Activated CD8-positive, alpha-beta memory T cell treated with anti-CD3 and anti-CD28 coated beads for 36 hours (primary cell): ENCODE measurements around the gene WDR37. TPM values are rescaled to one million over a fixed set of nuclear protein-coding genes. Genes with fewer than 3 reads are reported as not detected.
"Not testable (repeated sequence)": the region's sequence is repeated elsewhere in the genome, so short reads cannot be mapped to it uniquely, and the experiment has no call there.

ENCODE experiments used
- CTCF ChIA-PET: fragments of 350-600 bp; sonication (Branson Sonifier 250); formaldehyde crosslinking; loops from one replicate; lab custom pipeline; 2021; ENCODE audit warnings: antibody characterized with exemption; lab: Charles Lee
- POLR2A ChIA-PET: fragments of 350-600 bp; sonication (Branson Sonifier 250); formaldehyde crosslinking; loops from one replicate; lab custom pipeline; 2021; ENCODE audit warnings: antibody characterized with exemption; lab: Charles Lee
- total RNA-seq, 2 experiments: library from RNA; stranded (reverse); gene quantifications; one replicate each; pipeline ENCODE4 v1.2.3, GENCODE V29; 2021

Gene WDR37
- total RNA-seq, 2 experiments from 2014 or later, result 13.5 to 16.7 TPM

GRCh38 chr10:1156921-1157614 is 100.9 kb downstream of the WDR37 start:
- POLR2A ChIA-PET, result no interaction called here
- CTCF ChIA-PET, result no interaction called here

DNA sequence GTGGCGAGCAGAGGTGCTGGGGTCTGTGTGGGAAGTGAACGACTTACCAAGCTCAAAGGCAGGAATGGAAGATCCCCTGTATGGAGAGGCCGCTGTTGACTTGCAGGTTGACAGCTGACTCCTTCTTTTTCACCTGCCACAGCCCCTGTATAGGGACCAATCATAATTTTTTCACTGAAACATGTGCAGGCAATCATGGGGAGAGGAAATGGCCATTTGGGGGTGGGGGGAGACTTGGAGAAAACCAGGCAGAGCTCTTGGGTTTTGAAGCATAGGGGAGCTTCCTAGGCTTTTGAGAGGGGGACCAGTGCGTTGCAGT is 101.4 kb downstream of the WDR37 start:
- POLR2A ChIA-PET, result no interaction called here
- CTCF ChIA-PET, result no interaction called here

- ChIA-PET CTCF (no interaction called here), POLR2A (no interaction called here)
Observed at GRCh38 chr10:1158066-1158465, 101.9 kb downstream of the WDR37 start.

- CTCF ChIA-PET, POLR2A ChIA-PET: not testable (repeated sequence)
Observed at GRCh38 chr10:1158536-1158935, 102.4 kb downstream of the WDR37 start.

DNA sequence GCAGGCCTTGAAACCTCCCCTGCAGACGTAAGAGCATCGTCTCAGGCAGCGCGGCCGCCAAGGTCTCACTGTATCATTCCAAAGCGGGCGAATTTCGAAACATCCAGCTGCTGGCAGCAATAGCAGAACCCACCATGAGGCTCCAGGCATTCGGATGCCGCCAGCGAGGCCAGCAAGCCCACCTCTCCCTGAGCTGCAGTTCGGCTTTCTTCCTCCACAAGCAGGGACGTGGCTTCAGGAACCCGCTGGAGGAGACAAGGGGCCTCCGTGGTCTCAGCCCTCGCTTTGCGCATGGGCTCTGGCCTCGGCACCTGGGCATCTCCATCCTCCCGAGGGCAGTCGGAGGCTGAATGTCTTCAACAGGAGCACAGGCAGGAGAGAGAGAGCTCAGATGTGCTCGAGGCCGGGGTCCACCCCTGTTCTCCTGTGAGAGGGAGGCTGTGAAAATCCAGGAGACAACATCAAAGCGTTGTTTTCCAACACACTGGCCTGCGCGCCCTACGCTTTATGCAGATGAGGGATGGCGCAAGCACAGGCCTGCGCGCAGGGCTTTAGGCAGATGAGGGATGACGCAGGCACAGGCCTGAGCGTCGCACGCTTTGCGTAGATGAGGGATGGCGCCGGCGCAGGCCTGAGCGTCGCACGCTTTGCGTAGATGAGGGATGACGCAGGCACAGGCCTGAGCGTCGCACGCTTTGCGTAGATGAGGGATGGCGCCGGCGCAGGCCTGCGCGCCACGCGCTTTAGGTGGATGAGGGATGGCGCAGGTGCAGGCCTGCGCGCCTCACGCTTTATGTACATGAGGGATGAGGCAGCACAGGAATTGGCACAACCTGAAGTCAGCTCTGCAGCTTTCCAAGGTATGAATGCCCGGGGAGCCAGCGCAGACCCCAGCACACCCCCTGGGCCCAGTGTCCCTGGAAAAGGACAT is 103.2 kb downstream of the WDR37 start:
- POLR2A ChIA-PET, result no interaction called here
- CTCF ChIA-PET, result no interaction called here

DNA sequence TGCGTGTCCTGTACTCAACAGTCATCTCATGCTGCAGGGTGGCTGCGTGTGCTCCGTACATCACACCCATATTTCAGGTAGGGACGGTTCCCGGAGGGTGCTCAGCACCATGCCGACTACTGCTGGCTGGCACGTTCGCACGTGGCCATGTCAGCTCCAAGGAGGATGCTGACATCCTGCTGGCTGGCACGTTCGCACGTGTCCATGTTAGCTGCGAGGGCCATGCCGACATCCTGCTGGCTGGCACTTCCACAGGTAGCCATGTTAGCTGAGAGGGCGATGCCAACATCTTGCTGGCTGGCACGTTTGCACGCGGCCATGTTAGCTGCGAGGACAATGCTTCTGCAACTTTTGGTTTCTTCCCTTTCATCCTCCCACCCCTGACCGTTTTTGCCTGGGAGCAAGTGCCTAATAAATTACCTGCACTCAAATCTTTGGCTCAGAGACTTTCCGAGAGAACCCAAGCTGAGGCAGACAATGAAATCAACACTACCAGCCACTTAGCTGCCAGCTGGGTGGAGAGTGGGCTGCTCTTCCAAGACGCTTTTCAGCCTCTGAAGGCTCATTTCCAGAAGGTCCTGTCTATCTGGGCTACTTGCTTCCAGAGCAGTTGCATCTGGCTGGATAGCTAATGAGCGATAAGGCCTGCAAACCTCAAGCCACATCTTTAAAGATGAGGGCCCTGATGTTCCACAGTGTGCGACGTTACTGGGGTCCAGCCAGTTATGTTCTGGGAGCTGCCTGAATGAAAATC is 104.6 kb downstream of the WDR37 start:
- CTCF ChIA-PET, result no interaction called here
- POLR2A ChIA-PET, result no interaction called here

DNA sequence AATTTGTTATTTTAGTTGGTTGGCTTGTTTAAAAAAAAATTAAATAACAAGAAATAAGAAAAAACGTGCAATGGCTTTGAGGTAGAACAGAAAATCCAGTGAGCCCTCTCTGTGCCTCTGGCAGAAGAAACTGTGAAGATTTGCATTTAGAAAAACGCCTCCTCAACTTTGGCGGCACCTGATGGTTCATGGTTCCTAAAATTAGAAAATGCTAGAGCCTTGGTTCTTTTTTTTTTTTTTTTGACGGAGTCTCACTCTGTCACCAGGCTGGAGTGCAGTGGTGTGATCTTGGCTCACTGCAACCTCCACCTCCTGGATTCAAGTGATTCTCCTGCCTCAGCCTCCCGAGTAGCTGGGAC is 105.1 kb downstream of the WDR37 start:
- CTCF ChIA-PET, result not testable (repeated sequence)

DNA sequence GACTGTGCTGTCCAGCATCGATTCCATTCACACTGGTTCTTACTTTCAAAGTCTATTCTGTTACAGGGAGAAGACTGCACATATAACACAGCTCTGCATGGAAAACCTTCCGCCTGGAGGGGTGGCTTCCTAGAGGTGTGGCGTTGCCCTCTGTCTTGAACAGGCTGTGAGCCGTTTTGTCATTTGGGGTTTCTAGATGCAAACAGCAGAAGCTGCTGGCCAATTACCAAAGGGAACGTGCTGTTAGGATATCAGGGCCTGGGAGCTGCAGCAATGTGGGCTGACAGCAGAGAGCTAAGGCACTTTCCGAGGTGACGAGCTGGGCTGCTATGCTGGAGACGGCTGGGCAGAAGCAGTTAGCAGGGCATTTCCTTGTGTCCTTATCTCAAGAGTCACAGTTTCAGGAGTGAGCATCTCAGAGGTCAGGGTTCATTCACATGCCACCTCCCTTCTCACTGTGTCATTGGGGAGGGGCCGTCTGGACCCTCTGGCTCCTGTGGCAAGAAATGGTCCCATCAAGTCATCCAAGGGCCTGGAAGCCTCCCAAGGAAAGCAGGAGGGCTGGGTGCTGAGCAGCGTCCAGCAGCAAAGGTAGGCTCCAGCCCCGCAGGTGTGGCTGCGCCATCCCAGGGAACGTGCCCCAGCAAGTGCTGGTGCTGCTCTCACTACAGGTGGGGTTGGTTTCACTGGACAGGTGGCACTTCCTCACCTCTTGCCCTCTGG is 106.5 kb downstream of the WDR37 start:
- POLR2A ChIA-PET, result no interaction called here
- CTCF ChIA-PET, result no interaction called here

More for the DNA sequence above, 105.1 kb downstream of the WDR37 start:
- POLR2A ChIA-PET, result not testable (repeated sequence)

DNA sequence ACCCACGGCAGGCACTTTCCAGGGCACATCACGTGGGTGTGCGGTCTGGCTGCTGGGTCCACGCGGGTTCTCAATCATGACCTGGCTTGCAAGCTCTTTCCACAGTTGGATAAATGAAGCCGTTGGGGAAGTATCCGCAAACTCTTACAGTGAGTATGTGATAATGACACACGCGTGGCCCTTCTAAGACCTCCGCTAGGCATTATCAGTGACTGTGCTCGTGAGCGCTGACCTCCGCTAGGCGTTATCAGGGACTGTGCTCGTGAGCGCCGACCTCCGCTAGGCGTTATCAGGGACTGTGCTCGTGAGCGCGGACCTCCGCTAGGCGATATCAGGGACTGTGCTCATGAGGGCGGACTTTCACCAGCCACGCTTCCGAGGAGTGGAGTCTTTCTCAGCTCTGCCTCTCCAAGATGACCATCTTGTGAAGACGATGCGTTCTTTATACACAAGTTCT is 107.0 kb downstream of the WDR37 start:
- ChIA-PET POLR2A (no interaction called here), CTCF (no interaction called here)

DNA sequence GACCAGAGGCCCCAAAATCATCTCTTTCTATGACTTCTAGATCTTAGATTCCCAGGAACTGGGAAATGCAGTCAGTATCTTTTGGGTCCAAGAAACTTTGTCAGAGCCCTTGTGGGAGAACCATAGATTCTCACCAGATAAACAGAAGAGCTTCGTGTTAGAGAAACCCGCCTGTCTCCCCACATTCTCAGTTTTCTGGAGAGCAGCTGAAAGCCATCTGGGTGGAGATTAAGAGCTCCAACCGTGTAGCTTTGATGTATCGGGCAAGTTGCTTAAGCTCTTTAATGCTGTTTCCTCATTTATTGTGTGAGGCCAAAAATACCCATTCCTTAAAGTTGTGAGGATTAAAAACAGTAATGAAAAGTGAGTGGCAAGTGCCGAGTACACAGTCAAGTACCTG is 107.6 kb downstream of the WDR37 start:
- POLR2A ChIA-PET, result no interaction called here

GRCh38 chr10:1166101-1166827 is 110.1 kb downstream of the WDR37 start:
- ChIA-PET CTCF (no interaction called here), POLR2A (no interaction called here)

More for the DNA sequence above, 107.6 kb downstream of the WDR37 start:
- CTCF ChIA-PET, result no interaction called here

- CTCF ChIA-PET, result no interaction called here
- POLR2A ChIA-PET, result no interaction called here
Observed at GRCh38 chr10:1166828-1167275, 110.7 kb downstream of the WDR37 start.

DNA sequence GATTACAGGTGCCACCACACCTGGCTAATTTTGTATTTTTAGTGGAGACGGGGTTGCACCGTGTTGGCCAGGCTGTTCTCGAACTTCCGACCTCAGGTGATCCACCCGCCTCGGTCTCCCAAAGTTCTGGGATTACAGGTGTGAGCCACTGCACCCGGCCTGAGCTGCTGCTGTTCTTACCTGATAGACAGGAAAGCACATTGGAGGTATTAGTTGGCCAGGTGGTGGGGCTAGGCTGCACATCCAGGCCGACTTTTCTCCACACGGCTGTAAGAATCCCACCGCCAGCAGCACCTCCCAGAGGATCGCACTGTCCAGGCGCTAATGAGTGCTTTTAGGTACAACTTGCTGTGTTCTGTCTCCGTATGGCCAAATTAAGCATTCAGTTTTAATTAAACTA is 112.6 kb downstream of the WDR37 start:
- POLR2A ChIA-PET, result no interaction called here
- CTCF ChIA-PET, result no interaction called here

GRCh38 chr10:1169186-1169885 is 113.2 kb downstream of the WDR37 start:
- CTCF ChIA-PET, result no interaction called here
- POLR2A ChIA-PET, result no interaction called here

DNA sequence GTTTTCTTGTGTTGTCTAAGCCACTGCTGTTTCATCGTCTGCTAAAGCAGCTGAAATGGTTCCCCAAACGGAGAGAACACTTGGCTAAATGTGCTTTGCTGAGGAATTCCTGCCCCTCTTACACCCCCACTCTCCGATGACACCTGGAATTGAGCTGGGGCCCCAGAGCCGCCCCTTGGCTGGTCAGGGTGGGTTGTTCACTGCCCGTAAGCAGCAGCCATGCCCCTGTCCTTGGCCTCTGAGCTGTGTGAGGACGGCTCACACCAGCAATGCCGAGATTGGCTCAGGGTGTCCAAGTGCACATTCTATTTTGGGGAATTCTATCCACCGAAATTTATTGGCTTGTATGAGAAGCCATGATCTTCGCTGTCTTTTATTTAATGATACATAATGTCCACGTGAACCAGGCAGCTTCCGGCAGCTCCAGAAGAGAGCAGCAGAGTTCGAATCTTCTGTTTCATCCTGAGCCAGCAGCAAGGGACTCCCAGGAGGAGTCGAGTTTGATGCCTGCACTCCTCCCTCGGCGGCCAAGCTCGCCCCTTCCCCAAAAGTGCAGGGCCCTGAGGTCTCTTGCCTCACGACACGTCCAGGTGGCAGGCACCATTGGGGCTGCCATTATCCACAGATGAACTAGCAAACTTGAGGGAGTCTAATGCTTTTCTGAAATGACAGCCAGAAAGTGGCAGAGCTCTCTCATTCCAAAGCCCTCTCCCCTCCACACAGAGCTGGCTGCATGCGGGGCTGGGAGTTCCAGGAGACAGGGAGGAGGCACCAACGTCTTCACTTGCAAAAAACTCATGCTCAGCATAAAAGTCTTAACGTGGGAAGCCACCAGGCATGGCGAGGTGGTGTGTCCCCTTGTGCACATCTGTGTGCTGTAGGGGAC is 114.0 kb downstream of the WDR37 start:
- ChIA-PET POLR2A (no interaction called here), CTCF (no interaction called here)

DNA sequence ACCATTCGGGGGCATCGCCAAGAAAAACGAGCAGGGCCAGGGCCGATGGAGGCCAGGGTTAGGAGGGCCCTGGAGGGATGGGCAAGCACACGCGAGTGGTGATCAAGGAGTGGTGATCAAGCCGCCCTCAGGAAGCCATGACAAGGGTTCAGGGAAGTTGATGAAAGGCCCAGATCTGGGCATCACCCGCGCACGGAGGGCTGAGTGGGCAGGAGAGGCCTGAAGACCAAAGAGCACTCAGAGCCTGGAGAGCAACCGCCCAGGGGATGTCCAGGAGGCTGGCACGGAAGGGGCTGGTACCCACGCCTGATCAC is 114.6 kb downstream of the WDR37 start:
- CTCF ChIA-PET, result no interaction called here
- POLR2A ChIA-PET, result no interaction called here

DNA sequence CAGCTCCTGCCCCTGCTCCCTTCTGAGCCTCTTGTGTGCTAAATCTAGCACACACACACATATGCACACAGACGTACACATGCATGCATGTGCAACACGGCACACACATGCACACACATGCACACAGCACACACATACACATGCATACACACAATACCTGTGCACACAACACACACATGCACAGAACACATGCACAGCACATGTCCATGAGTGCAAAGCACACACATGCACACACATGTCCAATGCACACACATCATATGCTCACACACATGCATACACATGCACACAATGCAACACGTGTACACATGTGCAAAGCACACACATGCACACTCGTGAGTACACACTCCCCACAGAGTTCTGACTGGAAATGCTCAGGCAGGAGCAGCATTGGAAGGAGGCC is 115.0 kb downstream of the WDR37 start:
- CTCF ChIA-PET, result no interaction called here
- POLR2A ChIA-PET, result no interaction called here

- CTCF ChIA-PET, result no interaction called here
- POLR2A ChIA-PET, result no interaction called here
Observed at GRCh38 chr10:1171586-1171985, 115.4 kb downstream of the WDR37 start.
